ENCODE measurements around the gene RIMBP2. TPM values are rescaled to one million over a fixed set of nuclear protein-coding genes. Genes with fewer than 3 reads are reported as not detected.

RIMBP2 gene
- total RNA-seq, 2 experiments from 2014 or later, result not detected

- ChIA-PET POLR2A (no interaction called here), CTCF (no interaction called here)
- Mint-ChIP-seq H3K27me3 (peaks cover 18% of the 10 kb centered on the region), H3K27ac (no peak overlapping the region), H3K36me3 (ENCODE audit: low read depth) (no peaks in the 10 kb centered on the region), H3K4me1 (ENCODE audit: low read depth) (no peaks in the 10 kb centered on the region), H3K4me3 (no peak overlapping the region), H3K9me3 (peaks cover 15% of the 10 kb centered on the region)
- intact Hi-C loops (cut with DNase I, micrococcal nuclease), result no loop called here
- no peak overlapping the region for H3K4me3 ChIP-seq (ENCODE audit: low read length)
- H3K27ac ChIP-seq (ENCODE audit: low read depth in 1 of 2, low read length in 2 of 2), result no peak overlapping the region
- DNase-seq (no peak), ATAC-seq (ENCODE audit: poor library complexity) (no peak)
- H3K36me3 ChIP-seq (ENCODE audit: insufficient read depth, low read length), result no peaks in the 10 kb centered on the region
- H3K27me3 ChIP-seq (ENCODE audit: control insufficient read depth in 1 of 2, insufficient read depth in 2 of 2, low read length in 2 of 2), result peaks cover 0 to 2% of the 10 kb centered on the region in 2 experiments
- peaks cover 0 to 13% of the 10 kb centered on the region in 2 experiments for H3K9me3 ChIP-seq (ENCODE audit: control insufficient read depth in 1 of 2, insufficient read depth in 1 of 2, low read length in 2 of 2)
- H3K4me1 ChIP-seq (ENCODE audit: insufficient read depth, low read length), result no peaks in the 10 kb centered on the region
- TF ChIP-seq CTCF (IDR thresholded peaks at IDR 0.05), result no peak
These were observed 59.7 kb downstream of the RIMBP2 start for GRCh38 chr12:130656411-130656810.

DNA sequence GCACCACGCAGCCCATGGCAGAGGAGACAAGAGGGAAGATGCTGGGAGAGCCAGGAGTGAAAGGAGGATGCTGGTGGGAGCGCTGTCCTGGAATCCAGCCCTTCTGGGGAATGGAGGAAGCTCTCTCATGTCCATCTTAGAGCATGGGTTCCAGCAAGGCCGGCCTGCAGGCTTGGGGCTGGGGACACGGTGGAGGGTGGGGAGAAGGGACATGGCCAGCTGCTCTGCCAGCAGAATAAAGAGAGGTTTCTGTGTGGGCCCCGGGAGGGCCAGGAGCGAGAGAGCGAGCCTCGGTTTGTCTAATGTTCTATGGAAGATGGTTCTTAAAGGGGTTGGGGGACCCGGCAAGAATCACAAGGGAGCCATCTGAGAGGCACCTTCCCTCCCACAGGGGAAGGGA lies 60.2 kb downstream of the RIMBP2 start:
- DNase-seq (no peak), ATAC-seq (ENCODE audit: poor library complexity) (no peak)
- no peak overlapping the region for H3K4me3 Mint-ChIP-seq
- intact Hi-C loops (cut with DNase I, micrococcal nuclease), result no loop called here
- H3K9me3 Mint-ChIP-seq, result peaks cover 15% of the 10 kb centered on the region
- no peaks in the 10 kb centered on the region for H3K36me3 Mint-ChIP-seq (ENCODE audit: low read depth)
- no peak overlapping the region for H3K27ac Mint-ChIP-seq
- no peaks in the 10 kb centered on the region for H3K4me1 Mint-ChIP-seq (ENCODE audit: low read depth)
- H3K27me3 ChIP-seq (ENCODE audit: control insufficient read depth in 1 of 2, insufficient read depth in 2 of 2, low read length in 2 of 2), result peaks cover 0 to 2% of the 10 kb centered on the region in 2 experiments
- no peaks in the 10 kb centered on the region for H3K4me1 ChIP-seq (ENCODE audit: insufficient read depth, low read length)
- H3K27me3 Mint-ChIP-seq, result peaks cover 18% of the 10 kb centered on the region
- peaks cover 0 to 18% of the 10 kb centered on the region in 2 experiments for H3K9me3 ChIP-seq (ENCODE audit: control insufficient read depth in 1 of 2, insufficient read depth in 1 of 2, low read length in 2 of 2)
- POLR2A ChIA-PET, result no interaction called here
- CTCF ChIA-PET, result no interaction called here
- no peak for TF ChIP-seq CTCF (IDR thresholded peaks at IDR 0.05)
- no peak overlapping the region for H3K27ac ChIP-seq (ENCODE audit: low read depth in 1 of 2, low read length in 2 of 2)
- H3K4me3 ChIP-seq (ENCODE audit: low read length), result no peak overlapping the region
- H3K36me3 ChIP-seq (ENCODE audit: insufficient read depth, low read length), result no peaks in the 10 kb centered on the region

GRCh38 chr12:130655010-130655409 lies 61.1 kb downstream of the RIMBP2 start:
- Mint-ChIP-seq H3K27me3 (peaks cover 18% of the 10 kb centered on the region), H3K9me3 (peaks cover 15% of the 10 kb centered on the region), H3K36me3 (ENCODE audit: low read depth) (no peaks in the 10 kb centered on the region), H3K27ac (no peak overlapping the region), H3K4me3 (no peak overlapping the region), H3K4me1 (ENCODE audit: low read depth) (no peaks in the 10 kb centered on the region)
- Histone ChIP-seq H3K4me1 (ENCODE audit: insufficient read depth, low read length) (no peaks in the 10 kb centered on the region), H3K9me3 (ENCODE audit: control insufficient read depth in 1 of 2, insufficient read depth in 1 of 2, low read length in 2 of 2) (peaks cover 0 to 19% of the 10 kb centered on the region in 2 experiments), H3K36me3 (ENCODE audit: insufficient read depth, low read length) (no peaks in the 10 kb centered on the region), H3K4me3 (ENCODE audit: low read length) (no peak overlapping the region), H3K27me3 (ENCODE audit: control insufficient read depth in 1 of 2, insufficient read depth in 2 of 2, low read length in 2 of 2) (peaks cover 0 to 2% of the 10 kb centered on the region in 2 experiments), H3K27ac (ENCODE audit: low read depth in 1 of 2, low read length in 2 of 2) (no peak overlapping the region)
- CTCF ChIA-PET, result no interaction called here
- intact Hi-C loops (cut with DNase I, micrococcal nuclease), result no loop called here
- POLR2A ChIA-PET, result no interaction called here
- ATAC-seq (ENCODE audit: poor library complexity) (no peak), DNase-seq (no peak)
- no peak for TF ChIP-seq CTCF (IDR thresholded peaks at IDR 0.05)
